Activated CD8-positive, alpha-beta memory T cell treated with anti-CD3 and anti-CD28 coated beads, Interleukin-2, amount 50 U/mL, for 24 hours (primary cell): ENCODE results near the gene ENAH.

ENCODE experiments used
- DNase-seq: peaks from one replicate; pipeline ENCODE4 v3.0.0-alpha.2; 2020; ENCODE audit errors: extremely low read depth

Gene ENAH

DNA sequence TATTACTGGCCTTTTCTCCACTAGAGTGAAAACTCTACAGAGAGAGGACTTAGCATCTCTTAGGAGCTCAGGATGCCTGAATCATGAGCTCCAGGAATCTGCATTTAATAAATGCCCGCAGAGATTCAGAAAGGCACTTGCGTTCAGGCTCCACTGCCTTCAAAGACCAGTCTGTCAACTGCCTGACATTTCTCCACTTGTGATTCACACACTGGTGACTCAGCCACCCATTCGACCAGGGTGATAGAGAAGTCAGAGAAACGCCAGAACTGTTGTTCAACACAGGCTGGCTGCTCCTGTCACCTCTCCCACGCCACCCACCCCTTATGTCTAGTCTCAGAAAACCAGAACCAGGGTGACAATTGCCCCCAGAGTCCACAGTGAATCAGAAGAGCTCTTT is 198.2 kb downstream of the ENAH start:
- DNase-seq: peak; percentile 68

DNA sequence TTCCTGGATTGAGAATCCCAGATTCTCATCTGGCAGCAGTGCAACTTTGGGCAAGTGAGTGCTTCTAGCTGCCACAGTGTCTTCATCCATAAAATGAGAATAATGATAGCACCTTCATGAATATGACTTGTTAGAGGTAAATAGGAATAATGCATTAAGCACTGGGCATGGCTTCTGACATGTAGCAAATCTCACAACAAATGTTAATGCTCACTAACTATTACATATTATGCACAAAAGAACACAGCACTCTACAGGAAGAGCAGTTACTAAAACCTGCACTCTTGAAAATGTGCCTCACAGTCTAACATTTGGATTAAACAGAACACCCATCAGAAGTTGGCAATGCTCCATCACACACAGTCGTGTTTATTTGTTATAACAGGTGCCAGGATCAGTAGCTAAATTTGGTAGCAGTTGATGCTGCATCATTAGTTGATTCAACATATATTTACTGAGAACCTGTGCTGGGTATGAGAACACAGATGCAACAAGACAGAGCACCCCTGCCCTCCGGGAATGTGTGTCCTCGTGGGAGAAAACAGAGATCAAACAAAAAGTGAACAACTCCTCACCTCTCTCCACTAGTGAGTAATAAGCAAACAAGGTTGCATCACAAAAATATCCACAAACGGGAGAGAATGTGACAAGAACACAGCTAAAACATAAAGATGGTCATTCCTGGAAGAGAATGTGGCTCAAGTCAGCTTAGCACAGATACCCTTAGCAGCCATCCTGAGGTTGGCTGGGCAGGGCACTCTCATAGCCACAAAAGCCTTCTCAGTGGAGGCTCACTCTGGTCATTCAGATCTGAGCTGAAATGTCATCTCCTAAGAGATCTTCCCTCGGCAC is 198.9 kb downstream of the ENAH start:
- DNase-seq: no peak

DNA sequence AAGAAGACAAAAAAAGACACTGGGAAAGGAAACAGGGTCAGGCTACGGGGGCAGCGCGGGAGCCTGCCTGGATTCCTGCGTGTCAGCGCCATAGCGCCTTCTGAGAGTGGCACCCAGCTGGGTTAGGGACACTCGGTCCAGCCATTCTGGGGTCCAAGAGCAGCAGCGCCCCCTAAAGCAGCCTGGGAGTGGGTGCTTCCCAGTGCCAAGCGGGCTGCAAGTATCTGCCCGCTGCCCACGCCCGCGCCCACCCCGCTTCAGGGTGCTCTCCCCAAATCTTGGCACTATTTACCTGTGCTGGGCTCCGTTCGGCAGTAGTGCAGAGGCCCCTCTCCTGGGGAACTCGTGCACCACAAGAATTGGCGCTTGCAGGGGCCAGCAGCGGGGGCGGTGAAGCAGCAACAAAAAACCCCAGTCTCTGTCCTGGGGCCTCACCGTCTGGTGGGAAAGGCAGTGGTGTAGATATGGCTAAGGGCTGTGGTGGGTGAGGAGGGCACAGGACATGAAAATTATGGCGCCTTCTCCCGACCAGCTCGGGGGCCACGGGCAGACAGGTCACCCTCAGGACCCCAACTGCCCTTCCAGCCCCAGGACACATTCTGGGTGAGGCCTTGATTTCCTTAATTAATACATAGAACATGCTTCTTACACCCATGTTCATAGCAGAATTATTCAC is 200.9 kb downstream of the ENAH start:
- DNase-seq: no peak

DNA sequence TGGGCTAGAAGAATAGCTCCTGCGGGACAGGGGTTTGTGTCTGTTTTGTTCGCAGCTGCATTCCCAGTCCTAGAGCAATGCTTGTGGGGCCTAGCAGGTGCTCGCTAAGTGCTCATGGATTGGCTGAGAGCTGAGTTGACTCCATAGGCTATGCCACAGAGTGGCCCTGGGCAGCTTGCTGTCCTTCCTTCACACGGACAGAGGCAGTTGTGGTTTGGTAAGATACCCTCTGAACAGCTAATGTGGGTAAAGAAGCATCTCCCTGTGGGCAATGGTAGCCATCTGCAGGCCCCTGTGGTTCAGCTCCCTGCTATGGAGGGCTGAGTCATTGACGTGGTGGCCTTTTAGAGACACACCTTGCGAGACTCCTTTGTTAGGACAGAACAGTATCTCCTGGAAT is 201.6 kb downstream of the ENAH start:
- no peak for DNase-seq

DNA sequence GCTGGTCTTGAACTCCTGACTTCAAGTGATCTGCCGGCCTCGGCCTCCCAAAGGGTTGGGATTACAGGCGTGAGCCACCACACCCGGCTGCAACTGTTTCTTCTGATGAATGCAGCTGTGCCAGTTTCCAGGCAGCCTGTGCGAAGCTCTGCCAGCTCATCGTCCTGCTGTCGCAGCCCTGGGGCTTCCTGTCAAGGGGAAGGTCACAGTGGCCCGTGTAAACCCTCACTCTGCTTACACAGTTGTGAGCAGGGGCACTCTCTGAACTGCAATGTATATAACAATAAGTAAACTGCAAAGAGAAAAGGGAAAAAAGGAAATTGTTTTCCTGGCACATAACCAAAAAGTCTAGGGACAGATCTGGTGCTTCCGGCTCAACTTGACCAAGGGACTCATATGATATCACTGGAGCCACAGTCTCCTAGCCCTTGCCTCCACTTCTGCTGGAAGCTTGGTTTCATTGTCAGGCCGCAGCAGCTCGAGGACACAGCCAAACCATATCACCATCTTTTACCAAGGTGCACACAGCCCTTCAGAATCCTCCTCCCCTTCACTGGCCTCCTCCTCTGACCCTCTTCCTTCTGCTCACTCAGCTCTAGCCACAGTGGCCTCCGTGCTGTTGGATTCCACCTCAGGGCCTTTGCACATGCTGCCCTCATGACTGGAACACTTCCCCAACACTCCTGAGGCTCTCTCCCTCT is 202.3 kb downstream of the ENAH start:
- no peak for DNase-seq

DNA sequence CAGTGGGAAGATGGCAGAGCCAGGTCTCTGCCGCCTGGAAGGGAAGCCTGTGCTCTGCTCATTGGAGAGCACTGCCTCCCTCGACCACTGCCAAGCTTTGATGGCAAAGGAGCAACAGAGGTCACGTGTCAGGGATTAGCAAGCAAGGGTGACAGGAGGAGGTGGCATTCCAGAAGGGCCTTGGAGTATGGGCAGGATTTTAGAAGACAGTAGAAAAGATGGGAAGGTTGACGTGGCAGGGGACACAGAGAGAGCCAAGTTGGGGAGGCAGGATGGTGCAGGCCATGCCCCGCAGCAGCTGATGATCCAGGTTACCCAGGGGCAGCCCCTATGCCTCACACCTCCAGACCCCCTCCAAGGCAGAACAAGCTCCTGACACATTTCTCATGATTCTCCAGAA is 203.1 kb downstream of the ENAH start:
- DNase-seq: no peak

DNA sequence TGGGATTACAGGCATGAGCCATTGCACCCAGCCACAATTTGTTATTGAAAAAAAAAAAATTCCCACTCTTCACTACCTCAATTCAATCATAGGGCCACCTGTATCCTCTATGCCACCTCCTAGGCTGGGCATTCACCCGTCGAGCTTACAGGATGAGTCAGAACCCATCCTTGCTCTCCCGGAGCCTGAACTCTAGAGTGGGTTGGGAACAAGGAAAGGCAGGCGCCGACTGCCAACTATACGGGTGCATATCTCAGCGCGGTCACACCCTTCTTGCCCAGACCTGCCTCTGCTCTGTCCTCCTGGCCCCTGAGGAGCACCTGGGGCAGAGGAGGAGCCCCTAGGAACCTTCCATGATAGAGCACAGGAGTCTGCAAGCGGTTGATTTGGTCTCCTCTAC is 203.7 kb downstream of the ENAH start:
- DNase-seq: no peak

DNA sequence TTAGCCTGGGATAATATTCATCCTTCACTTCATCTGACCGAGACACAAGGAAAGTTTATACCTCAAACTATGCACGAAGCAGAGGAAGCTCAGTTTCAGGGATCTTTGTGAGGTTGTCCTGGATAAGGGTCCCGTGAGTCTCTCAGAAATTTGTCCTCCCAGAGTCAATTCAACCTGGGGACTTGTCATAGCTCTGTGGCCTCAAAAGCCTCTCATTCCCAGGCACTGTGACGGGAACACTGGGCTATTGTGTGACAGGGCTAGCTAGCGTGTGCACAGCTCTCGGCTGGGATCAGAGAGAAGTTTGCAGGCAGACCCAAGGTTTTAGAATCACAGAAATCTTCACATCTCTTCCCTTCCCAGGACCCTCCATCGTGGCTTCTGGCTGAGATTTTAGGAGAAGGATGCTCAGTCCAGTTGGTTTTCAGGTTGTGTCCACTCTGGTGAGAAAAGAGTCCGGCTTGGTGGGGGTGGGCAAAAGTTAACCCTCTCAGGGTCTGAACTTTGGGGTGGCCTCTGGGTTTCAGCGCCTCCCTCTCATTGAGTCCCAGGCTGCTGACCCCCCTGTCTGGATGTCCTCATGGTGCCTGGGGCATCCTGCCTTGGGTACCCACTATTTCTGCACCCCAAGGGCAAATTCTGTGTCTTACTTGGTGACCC is 204.6 kb downstream of the ENAH start:
- no peak for DNase-seq

DNA sequence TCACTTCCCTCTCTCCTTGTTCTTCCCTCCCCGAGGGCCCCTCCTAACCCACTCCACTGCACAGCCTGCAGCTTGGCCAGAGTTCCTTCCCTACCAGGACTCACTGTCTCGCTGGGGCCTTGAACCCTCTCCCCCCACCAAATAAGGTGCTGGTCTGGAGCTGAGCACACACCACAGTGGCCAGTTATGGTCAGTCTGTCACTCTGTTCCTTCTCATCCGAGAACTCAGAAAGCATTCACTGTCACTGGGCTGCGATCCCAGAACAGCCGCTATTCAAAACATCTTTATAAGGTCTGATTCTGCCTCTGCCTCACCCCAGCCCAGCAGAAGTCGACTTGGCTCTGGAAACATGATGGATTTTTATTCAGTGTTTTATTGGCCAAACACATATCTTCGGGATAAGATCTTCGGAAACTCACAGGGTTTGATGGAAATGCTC is 205.3 kb downstream of the ENAH start:
- DNase-seq: no peak

DNA sequence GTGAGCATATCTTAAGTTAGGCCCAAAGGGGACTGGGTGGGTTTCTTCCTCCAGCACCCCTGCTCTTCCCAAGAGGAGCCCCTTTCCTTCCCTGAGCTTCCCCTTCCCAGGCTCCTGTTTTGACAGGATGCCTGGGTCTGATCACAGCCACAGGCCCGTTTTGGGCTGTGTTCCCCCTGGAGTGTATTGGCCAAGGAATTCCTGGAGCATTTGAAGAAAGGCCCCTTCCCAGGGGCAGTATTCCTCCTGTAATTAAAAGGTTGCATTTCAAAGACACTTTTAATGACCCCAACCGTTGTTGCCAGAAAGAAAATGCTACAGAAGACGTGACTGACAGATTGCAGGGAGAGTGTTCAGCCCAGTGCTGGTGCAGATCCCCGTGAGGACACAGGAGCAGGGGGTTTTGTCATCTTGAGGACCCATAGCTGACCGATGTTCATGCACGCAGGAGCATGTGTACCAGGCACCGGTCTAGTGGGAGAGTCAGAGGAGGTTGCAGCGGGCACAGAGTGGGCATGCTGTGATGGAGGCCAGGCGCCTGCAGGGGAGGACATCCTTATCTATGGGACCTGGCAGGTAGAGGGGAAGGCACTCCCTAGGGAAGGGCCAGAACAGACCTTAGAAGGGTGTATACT is 205.8 kb downstream of the ENAH start:
- no peak for DNase-seq

DNA sequence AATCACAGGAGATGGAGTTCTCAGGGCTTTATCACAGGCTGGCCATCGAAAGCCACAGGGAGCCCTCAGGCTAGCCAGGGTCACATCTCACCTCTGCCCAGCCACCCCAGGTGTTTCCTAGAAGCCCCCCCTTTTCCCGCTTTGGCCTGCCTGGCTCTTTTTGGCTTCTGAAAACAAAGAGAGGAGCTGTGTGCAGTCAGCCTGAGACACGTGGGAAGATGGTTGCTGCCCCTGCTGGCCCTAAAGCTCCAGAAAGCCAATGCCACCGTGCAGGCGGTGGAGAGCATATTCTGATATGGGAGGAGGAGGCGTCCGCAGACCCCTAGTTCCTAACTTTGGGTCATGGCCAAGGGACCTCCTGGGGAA is 206.3 kb downstream of the ENAH start:
- no peak for DNase-seq

DNA sequence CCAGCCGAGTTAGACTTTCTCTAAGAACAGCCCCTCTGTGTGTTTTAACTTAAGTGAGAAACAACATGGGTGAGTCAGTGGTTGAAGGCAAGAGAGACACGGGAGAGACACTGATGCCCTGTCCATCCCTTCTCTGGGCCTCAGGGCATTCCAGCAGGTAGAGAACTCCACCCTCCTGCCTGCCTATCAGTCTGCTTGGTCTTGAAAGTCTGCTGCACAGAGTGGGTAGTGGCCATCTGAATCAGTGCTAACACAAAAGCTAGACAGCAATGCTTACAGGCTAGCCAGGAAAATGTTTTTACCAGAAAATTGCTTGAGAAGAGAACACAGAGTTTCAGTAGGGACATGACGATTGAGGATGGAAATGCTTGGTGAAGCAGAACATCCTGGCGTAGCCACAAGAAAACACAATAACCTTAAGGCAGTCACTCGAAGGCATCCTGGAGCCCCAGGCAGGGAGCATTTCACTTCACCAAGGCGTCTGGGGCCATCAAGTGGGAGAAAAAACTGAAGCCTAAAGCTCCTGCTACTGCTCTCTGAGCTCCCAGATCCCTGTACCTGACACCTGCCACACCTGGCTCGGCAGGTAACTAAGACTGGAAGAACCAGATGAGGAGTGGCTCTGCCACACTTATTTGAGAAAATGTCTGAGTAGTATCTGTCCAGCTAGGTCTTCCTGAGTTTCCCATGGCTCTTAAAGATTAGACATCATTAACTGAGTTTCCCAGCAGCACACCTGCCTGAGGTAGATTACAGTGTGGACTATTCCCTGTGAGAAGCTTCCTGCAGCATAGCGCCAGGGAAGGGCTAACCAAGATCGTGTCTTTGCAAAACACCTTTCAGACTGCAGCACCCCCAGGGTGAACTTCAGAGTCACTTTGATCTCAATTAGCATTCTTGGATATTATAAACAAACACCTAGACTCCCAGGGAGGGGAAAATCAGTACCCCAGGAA is 207.0 kb downstream of the ENAH start:
- no peak for DNase-seq

DNA sequence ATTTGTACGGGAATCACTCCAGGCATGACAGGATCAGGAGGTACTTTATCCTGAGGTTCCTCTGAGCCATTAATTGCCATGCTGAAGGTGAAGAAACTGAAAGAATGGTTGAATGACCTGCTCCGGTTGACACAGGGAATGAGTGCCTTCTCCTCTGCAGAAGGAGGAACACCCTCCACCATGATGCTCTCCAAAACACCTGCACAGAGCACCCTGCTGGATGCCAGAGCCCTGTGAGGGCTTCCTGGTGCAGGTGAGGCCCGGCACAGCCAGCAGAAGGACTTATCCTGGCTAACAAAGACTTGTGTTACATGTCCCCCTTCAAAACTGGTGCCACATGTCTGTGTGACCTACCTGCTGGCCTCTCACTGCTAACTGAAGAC is 210.8 kb downstream of the ENAH start:
- no peak for DNase-seq

DNA sequence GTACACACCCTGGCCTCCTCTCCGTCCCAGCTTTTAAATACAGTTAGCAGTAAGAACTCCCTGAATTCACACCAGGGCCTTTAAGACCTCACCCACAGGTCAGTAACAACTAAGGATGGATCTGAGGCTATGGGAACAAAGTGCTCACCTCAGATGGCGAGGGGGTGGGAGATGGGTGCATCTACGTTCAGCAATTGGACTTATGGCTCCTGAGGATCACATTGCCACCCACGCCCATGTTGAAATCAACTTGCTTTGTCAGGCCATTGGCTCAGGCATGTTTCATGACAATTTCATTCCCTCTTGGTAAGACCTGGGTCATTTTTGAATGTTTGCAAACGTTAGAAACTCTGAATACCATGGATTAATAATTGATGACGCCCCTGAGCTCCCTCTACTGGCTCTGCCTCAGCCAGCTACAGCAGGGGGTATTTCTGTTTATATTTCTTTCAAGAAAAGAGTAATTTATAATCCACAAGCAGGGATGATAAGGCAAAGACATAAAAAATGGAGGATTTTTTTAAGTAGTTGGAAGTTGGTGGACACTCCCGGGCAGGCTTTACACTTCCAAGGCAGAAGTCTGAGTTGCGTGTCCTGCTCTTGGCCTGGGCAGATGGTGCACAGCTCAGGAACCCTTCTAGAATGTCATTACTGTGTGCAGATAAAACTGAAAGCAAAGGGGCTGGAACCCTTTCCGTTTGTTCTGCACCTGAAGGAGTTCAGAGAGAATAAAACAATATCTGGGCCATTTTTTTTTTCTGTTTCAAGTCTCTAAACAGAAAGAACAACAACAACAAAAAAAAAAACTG is 211.4 kb downstream of the ENAH start:
- no peak for DNase-seq

DNA sequence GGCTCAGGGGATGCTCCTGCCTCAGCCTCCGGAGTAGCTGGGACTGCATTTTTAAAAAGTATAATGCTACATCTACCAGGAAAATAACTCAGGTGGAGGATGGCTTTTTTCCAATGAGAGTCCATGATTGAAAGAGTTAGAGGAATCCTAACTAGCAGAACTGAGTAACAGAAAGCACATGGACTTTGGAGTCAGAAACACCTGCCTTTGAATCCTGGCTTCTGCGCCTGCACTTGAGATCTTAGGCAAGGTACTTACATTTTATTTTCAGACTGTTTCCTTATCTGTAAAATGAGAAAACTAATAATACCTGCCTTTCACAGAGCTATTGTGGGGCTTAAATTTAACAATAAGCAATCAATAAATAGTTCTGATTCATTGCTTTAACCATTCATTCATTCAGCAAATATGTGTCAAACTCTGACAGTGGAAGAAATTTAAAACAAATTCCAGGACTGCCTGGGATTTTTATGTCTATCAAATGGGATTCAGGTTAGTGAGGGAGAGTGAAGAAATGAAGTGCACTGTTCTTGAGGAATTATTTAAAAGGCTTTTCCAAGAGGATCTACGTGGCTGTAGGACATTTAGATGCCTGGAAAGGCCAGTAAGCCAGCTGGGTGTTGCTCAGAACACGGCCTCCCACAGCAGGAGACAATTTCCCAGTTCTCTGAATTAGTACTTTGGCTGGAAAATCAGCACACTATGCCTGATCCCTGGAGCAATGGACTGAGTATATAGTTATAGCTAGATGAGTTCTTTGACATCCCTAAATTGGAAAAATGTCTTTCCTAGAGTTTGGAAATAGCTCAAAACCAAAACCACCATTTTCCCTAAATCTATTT is 212.3 kb downstream of the ENAH start:
- no peak for DNase-seq

DNA sequence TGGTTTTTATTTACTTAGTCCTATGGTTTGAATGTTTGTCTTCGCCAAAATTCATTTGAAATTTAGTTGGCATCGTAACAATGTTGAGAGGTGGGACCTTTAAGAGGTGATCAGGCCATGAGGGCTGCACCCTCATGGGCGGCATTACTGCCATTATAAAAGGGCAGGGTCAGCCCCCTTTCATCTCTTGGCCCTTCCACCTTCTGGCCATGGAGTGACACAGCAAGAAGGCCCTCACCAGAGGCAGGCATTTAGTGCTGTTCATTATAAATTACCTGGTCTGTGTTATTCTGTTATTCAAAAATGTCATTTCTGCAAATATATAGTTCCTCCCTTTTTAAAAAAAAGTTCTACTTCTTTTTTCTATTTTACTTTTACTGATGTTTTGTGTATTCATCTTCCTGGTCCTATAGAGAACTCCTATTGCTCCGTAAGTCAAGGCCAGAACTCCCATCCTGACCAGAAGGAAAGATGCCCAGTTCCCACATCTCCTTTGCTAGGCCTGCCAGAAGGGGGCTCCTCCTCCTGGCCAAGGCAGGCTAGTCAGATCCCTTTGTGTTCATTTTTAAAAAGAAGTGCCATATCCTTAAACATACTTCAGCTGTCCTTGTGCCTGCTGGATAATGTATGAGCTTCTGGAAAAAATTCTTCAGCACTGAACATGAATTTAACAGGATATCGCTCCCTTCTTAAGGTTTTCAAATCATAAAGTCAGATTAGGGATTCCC is 215.0 kb downstream of the ENAH start:
- no peak for DNase-seq
